Caki2 (cell line): ENCODE results near the gene LMF1. TPM values are rescaled to one million over a fixed set of nuclear protein-coding genes. Genes with fewer than 3 reads are reported as not detected.
"Not testable (repeated sequence)": the region's sequence is repeated elsewhere in the genome, so short reads cannot be mapped to it uniquely, and the experiment has no call there.

Experiments
- DNase-seq: peaks from one replicate; pipeline ENCODE4 v3.0.0-alpha.2; 2015; ENCODE audit warnings: low read depth
- in situ Hi-C: cut with HindIII; loops from 2 replicates; pipeline ENCODE4 v1.10.0; 2016; ENCODE audit warnings: low sequenced_read_pairs, low pct_unique_long_range_greater_than_20kb, mixed read lengths
- total RNA-seq: library from RNA; depleted of rRNA; stranded (reverse); fragments of >200 nt; shearing (Covaris generic); gene quantifications from 2 replicates; pipeline ENCODE4 v1.2.3, GENCODE V29; 2014; ENCODE audit warnings: low replicate concordance

The LMF1 gene
- total RNA-seq, 1 experiment from 2014 or later, result 16.5 TPM

- no peak for DNase-seq
- in situ Hi-C loops, result no loop called here
Measured at GRCh38 chr16:886802-887731, 83.7 kb downstream of the LMF1 start.

DNA sequence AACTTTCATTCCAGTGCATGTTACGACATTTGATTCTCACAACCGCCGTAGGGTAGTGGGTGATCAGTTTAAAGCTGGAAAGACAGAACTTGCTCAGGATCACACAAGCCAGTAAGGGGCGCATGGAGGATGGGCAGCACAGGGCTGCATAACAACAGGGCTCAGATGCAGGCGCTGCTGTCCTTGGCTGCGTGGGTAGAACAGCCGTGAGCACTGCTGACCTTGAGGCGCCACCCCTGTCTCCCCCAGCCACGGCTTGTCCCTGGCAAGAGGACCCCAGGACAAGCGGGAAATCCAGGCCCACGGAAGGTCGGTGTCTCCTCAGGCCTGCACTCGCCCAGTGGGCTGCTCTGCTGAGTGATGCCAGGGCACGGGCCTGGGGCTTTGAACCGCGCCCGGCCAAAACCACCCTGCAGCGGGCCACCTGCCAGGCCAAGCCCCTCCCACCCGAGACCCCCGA lies 84.7 kb downstream of the LMF1 start:
- in situ Hi-C loops, result no loop called here
- DNase-seq, result no peak

DNA sequence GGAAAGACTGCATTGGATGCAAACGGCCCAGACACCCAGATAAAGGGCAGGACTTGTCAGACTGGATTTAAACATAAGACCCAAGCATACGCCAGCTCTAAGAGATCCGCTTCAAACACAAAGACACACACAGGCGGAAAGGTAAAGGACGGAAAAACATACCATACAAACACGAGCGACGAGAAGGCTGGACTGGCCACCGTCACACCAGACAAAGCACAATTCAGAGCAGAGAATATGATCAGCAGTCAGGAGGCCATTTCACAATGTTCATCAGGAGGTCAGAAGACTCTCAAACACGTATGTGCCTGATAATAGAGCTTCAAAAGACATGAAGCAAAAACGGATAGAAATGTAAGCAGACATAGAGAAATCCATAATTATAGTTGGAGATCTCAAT lies 85.4 kb downstream of the LMF1 start:
- in situ Hi-C loops, result no loop called here
- no peak for DNase-seq

DNA sequence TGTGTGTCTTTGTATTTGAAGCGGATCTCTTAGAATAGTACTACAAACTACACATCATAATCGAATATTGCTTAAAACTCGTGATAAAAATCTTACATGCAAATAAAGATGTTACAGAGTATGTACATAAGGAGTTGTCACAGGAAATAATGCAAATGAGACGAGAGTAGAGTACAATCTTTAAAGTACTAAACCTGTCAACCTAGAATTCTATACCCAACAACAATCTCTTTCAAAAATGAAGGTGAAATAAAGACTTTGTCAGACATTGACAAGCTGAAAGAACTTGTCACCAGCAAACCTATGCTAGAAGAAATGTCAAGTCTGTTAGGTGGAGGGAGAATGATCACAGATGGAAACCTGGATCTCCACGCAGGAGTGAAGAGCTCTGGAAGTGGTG lies 86.6 kb downstream of the LMF1 start:
- in situ Hi-C loops, result no loop called here
- no peak for DNase-seq

DNA sequence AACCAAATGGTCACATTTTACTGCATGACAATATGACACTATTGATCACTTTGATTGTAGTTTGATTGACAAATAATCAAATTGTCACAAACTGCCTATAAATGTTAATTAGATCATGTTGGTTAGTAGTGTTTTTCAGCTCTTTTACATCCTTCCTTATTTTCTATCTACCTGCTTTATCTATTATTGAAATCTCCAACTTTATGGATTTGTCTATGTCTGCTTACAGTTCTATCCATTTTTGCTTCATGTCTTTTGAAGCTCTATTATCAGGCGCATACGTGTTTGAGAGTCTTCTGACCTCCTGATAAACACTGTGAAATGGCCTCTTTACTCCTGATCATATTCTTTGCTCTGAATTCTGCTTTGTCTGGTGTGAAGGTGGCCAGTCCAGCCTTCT lies 87.0 kb downstream of the LMF1 start:
- DNase-seq, result no peak
- in situ Hi-C loops, result no loop called here

- DNase-seq, result no peak
- in situ Hi-C loops, result no loop called here
Measured at GRCh38 chr16:883340-883739, 87.4 kb downstream of the LMF1 start.

- DNase-seq, in situ Hi-C loops: not testable (repeated sequence)
Measured at GRCh38 chr16:882671-883070, 88.1 kb downstream of the LMF1 start.

DNA sequence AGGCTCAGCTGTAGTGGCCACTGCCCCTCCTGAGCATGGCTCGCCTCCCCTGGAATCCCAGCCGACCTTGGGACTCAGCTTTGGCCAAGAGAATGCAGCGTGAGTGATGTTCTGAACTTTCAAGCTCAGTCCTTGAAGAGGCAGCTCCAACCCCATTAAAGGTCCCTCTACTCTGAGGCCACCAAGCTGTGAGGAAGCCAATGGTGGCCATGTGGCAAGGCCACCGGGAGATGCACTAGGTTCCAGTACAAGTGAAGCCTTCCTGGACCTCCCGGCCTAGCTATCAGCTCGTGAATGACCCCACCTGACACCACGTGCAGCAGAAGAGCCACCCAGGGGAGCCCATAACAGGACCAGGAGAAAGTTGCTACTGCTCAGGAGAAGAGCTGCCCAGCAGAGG lies 88.5 kb downstream of the LMF1 start:
- in situ Hi-C loops, result no loop called here
- DNase-seq, result no peak

DNA sequence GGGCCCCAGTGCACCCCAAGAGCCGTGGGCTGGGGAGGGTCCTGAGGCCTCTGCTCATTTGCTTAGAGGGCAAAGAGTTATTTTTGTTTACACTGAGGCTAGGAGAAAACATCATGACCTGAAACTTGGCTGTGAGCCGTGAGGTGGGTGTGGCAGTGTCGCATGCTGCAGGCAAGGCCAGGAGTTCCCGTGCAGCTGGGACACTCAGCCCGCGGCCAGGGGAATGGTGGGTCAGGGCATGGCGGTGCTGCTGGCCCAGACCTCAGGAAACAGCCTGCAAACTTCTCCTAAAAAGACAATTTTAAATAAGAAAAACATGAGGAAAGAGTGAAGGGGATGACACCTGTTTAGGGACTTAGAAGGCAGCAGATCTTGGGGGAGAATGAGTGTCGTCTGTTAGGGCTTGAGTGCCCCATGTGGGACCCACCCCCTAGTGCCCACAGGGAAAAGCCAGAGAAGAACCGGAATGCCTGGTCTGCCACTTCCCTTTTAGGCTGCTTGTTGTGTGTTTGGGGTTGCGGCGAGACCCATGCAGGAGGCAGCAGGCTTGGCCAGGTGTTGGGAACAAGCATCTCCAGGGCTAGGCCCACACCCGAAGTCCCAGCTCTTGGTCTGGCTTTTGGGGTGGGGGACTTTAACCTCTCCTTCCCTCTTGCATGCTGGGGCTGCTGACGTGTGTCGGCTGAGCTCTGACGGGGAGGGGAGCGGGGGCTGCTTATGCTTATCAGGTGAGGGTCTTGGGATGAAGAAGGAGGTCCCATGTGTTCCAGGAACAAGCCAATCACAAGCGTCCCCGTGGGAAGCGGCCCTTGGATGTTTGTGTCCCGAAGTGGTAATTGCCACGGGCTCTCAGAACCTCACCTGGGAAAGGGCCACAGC lies 89.3 kb downstream of the LMF1 start:
- no peak for DNase-seq
- in situ Hi-C loops, result no loop called here

DNA sequence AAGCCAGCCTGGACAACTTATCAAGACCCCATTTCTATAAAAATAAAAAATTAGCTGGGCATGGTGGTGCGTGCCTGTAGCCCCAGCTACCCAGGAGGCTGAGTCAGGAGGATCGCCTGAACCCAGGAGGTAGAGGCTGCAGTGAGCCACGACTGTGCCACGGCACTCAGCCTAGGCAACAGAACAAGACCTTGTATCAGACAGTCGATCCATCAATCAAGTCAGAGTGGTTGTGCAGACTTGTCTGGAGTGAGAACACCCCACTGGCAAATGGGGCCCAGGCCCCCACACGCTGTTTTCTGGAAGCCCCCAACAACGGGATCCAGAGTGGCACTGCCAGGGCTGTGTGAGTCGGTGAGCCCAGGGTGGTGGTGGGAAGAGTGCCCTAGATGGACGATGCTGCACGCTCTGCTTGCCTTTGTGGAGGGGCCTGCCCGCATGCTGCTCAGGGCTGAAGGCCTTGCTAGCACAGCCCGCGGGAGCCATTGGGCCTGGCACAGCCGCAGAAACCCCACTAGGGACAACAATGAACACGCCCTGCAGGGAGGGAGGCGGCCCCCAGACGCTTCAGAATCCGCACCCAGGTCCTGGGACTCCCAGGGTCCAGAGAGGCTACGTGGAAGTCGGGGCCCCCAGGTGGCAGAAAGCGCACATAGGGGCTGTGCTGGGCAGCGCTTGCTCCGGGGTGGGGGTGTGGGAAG lies 90.2 kb downstream of the LMF1 start:
- no peak for DNase-seq
- in situ Hi-C loops, result no loop called here

- in situ Hi-C loops, result no loop called here
Measured at GRCh38 chr16:879986-880385, 90.8 kb downstream of the LMF1 start.

GRCh38 chr16:879461-879861 lies 91.3 kb downstream of the LMF1 start:
- DNase-seq, result no peak
- in situ Hi-C loops, result no loop called here

More at GRCh38 chr16:879986-880385, 90.8 kb downstream of the LMF1 start:
- no peak for DNase-seq

- no peak for DNase-seq
- in situ Hi-C loops, result no loop called here
Measured at GRCh38 chr16:878886-879285, 91.9 kb downstream of the LMF1 start.

DNA sequence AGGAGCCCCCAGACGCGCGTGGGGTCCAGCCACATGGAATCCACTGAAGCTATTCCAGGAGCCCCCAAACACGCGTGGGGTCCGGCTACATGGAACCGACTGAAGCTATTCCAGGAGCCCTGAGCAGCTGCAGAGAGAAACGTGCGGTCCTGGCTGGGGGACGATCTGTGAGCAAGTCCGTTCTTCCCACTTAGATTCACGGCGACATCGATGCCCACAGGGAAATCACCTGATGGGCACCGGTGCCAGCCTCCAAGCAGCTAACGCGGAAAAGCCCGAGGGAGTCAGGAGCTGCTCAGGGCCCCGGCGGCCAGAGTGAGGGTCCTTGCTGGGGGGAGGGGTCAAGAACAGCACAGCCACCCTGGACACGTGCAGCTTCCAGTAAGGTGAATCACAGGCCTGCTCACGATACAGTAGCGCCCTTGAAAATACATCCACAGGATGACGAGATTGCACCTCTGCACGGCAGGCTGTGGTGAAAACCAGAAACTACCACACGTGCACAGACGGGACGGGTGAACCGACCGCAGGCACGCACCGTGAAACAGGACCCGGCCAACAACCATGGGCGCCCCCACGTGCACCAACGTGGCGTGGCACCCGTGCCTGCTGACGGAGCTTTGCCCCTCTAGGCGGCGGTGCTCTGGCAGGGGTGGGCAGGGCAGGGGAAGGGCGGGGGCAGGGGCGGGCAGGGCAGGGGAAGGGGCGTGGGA lies 92.6 kb downstream of the LMF1 start:
- in situ Hi-C loops, result no loop called here
- DNase-seq, result no peak

GRCh38 chr16:877242-878071 lies 93.3 kb downstream of the LMF1 start:
- DNase-seq, result no peak
- in situ Hi-C loops, result no loop called here

DNA sequence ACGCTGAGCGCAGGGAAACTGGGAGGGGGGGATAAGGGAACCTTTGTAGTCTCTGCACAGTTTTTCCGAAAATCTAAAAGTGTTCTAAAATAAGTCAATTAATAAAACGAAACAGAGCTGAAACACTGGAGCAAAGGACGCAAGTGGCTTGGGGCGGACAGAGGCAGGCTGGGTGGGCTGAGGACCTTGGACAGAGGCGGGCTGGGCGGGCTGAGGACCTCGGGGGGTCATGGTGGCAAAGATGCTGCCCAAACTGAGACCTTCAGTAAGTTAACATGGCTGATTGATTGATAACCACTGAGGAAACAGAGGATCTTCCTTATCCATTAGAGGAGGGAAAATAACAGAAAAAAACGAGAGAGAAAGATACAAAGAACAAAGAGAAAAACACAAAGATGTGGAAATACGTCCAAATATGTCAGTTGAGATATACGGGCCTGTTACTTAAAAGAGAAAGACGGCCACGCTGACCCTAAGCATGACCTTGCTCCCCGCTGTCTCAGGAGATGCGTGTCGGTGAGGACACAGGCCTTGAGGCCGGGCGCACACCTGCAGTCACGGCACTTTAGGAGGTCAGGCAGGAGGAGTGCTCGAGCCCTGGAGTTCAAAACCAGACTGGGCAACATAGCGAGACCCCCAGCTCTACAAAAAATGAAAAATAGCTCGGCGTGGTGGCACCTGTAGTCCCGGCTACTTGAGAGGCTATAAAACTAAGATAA lies 94.1 kb downstream of the LMF1 start:
- in situ Hi-C loops, result no loop called here
- no peak for DNase-seq

GRCh38 chr16:876041-876335 lies 94.8 kb downstream of the LMF1 start:
- no peak for DNase-seq
- in situ Hi-C loops, result no loop called here
